Peyer's patch (tissue), 4 donors: ENCODE measurements around the gene RPL4. TPM values are rescaled to one million over a fixed set of nuclear protein-coding genes. Genes with fewer than 3 reads are reported as not detected.

Experiments used
- DNase-seq, 3 donors: peaks; one replicate each; pipeline ENCODE4 v3.0.0-alpha.2; 2017 to 2019
- H3K27ac ChIP-seq, 4 donors: fragments of 200-600 bp; sonication (generic); one replicate each; pipeline ENCODE4 v1.5.1; 2016 to 2019
- H3K27me3 ChIP-seq, 2 donors: fragments of 200-600 bp; sonication (generic); one replicate each; pipeline ENCODE4 v1.5.1; 2019
- H3K36me3 ChIP-seq, 3 donors: fragments of 200-600 bp; sonication (generic); one replicate each; pipeline ENCODE4 v1.5.1; 2016 to 2019
- H3K4me1 ChIP-seq, 4 donors: fragments of 200-600 bp; sonication (generic); one replicate each; pipeline ENCODE4 v1.5.1; 2016 to 2019
- H3K4me3 ChIP-seq, 4 donors: fragments of 200-600 bp; sonication (generic); 1 replicate in 3 of 4; 2 replicates in 1 of 4; pipeline ENCODE4 v1.5.1; 2016 to 2019; ENCODE audit warnings: mild to moderate bottlenecking in 1 of 4
- H3K9me3 ChIP-seq, 4 donors: fragments of 200-600 bp; sonication (generic); one replicate each; pipeline ENCODE4 v1.5.1; 2016 to 2019; ENCODE audit warnings: mild to moderate bottlenecking in 1 of 4
- CTCF ChIP-seq, 6 experiments: fragments of 450-650 bp in 4 of 6; fragments of 200-600 bp in 2 of 6; sonication (generic) in 1 of 6; IDR thresholded peaks; one replicate each; pipeline ENCODE4 v1.5.1; 2017 to 2019; ENCODE audit warnings: antibody characterized with exemption in 6 of 6, mild to moderate bottlenecking in 3 of 6, moderate library complexity in 1 of 6
- POLR2A ChIP-seq, 2 donors: fragments of 450-650 bp; IDR thresholded peaks; one replicate each; pipeline ENCODE4 v1.5.1; 2017; ENCODE audit warnings: antibody characterized with exemption in 2 of 2, mild to moderate bottlenecking in 2 of 2, moderate library complexity in 2 of 2
- total RNA-seq, 4 donors: library from RNA; depleted of rRNA; stranded (reverse); fragments of >200 nt; gene quantifications; one replicate each; pipeline ENCODE4 v1.1.0, GENCODE V29; 2016

RPL4 gene
- 1,000 to 10,000 TPM in 2 of 4 donors, 100 to 1,000 TPM in 2; 638 to 1,911 (median 945) TPM for total RNA-seq

- TF ChIP-seq CTCF (IDR thresholded peaks at IDR 0.05) (peak in 2 of 6 experiments; percentile 31 to 33), POLR2A (IDR thresholded peaks at IDR 0.05) (peak; percentile 95 to 96)
- Histone ChIP-seq H3K36me3 (peaks cover 0 to 35% (median 0%) of the 10 kb centered on the region in 3 donors), H3K4me3 (peak within 1 kb of the TSS; percentile 67 to 88 (median 76)), H3K27ac (peak within 1 kb of the TSS; percentile 88 to 94 (median 92)), H3K4me1 (peaks cover 0 to 30% (median 11%) of the 10 kb centered on the region in 4 donors), H3K27me3 (no peaks in the 10 kb centered on the region), H3K9me3 (no peaks in the 10 kb centered on the region)
- DNase-seq: peak; percentile 77 to 91 (median 85)
These were observed at the start of gene RPL4, which contains the start of gene ZWILCH for GRCh38 chr15:66504563-66505429. RPL4 (minus strand) TSS chr15:66504855; CDS start chr15:66504790, 65 bp downstream. ZWILCH (plus strand) TSS chr15:66505326; CDS start chr15:66505339, 13 bp downstream.

- H3K9me3 ChIP-seq: no peaks in the 10 kb centered on the region
- H3K27ac ChIP-seq: no peak overlapping the region
- DNase-seq: no peak
- no peak overlapping the region for H3K4me3 ChIP-seq
- no peaks in the 10 kb centered on the region for H3K27me3 ChIP-seq
- no peaks in the 10 kb centered on the region for H3K4me1 ChIP-seq
- peaks cover 0 to 16% (median 0%) of the 10 kb centered on the region in 3 donors for H3K36me3 ChIP-seq
- TF ChIP-seq POLR2A (IDR thresholded peaks at IDR 0.05): no peak
- TF ChIP-seq CTCF (IDR thresholded peaks at IDR 0.05): no peak
These were observed 40.6 kb upstream of the RPL4 start for GRCh38 chr15:66545255-66545654.

- no peak for DNase-seq
- H3K27me3 ChIP-seq: no peaks in the 10 kb centered on the region
- TF ChIP-seq CTCF (IDR thresholded peaks at IDR 0.05) (no peak), POLR2A (IDR thresholded peaks at IDR 0.05) (no peak)
- no peaks in the 10 kb centered on the region for H3K4me1 ChIP-seq
- no peak overlapping the region for H3K4me3 ChIP-seq
- H3K36me3 ChIP-seq: peaks cover 0 to 13% (median 0%) of the 10 kb centered on the region in 3 donors
- H3K9me3 ChIP-seq: no peaks in the 10 kb centered on the region
- H3K27ac ChIP-seq: no peak overlapping the region
These were observed 38.2 kb upstream of the RPL4 start for GRCh38 chr15:66542896-66543295.

GRCh38 chr15:66535056-66535455 lies 30.4 kb upstream of the RPL4 start:
- H3K27me3 ChIP-seq: no peaks in the 10 kb centered on the region
- no peak overlapping the region for H3K4me3 ChIP-seq
- TF ChIP-seq POLR2A (IDR thresholded peaks at IDR 0.05) (no peak), CTCF (IDR thresholded peaks at IDR 0.05) (no peak)
- no peaks in the 10 kb centered on the region for H3K9me3 ChIP-seq
- H3K36me3 ChIP-seq: peaks cover 0 to 2% (median 0%) of the 10 kb centered on the region in 3 donors
- no peak overlapping the region for H3K27ac ChIP-seq
- DNase-seq: no peak
- H3K4me1 ChIP-seq: no peaks in the 10 kb centered on the region

GRCh38 chr15:66524838-66525237 lies 20.2 kb upstream of the RPL4 start:
- Histone ChIP-seq H3K27ac (no peak overlapping the region), H3K36me3 (peaks cover 0 to 27% (median 0%) of the 10 kb centered on the region in 3 donors), H3K4me3 (no peak overlapping the region), H3K9me3 (no peaks in the 10 kb centered on the region), H3K4me1 (no peaks in the 10 kb centered on the region), H3K27me3 (no peaks in the 10 kb centered on the region)
- no peak for TF ChIP-seq POLR2A (IDR thresholded peaks at IDR 0.05)
- DNase-seq: no peak

GRCh38 chr15:66523926-66524325 lies 19.3 kb upstream of the RPL4 start:
- Histone ChIP-seq H3K4me1 (no peaks in the 10 kb centered on the region), H3K27me3 (no peaks in the 10 kb centered on the region), H3K27ac (no peak overlapping the region), H3K4me3 (no peak overlapping the region), H3K36me3 (peaks cover 0 to 22% (median 0%) of the 10 kb centered on the region in 3 donors), H3K9me3 (no peaks in the 10 kb centered on the region)
- no peak for TF ChIP-seq CTCF (IDR thresholded peaks at IDR 0.05)
- no peak for TF ChIP-seq POLR2A (IDR thresholded peaks at IDR 0.05)
- no peak for DNase-seq
